Mesenchymal stem cell (in vitro differentiated cells and primary cell): ENCODE measurements around the gene NXT2.
"Not testable (repeated sequence)": the region's sequence is repeated elsewhere in the genome, so short reads cannot be mapped to it uniquely, and the experiment has no call there.

ENCODE experiments used
- DNase-seq: peaks from one replicate; pipeline ENCODE4 v3.0.0-alpha.2; 2013
- H2AFZ ChIP-seq: one replicate; pipeline ENCODE4 v1.6.1; 2013; ENCODE audit warnings: low read depth, mild to moderate bottlenecking, control low read depth, inconsistent platforms, low read length, moderate library complexity
- H2AK5ac ChIP-seq: 2 replicates; pipeline ENCODE4 v1.6.1; 2013; ENCODE audit warnings: low read length, moderate library complexity, mild to moderate bottlenecking, inconsistent platforms; ENCODE audit not compliant: severe bottlenecking
- H2BK120ac ChIP-seq: one replicate; pipeline ENCODE4 v1.6.1; 2013; ENCODE audit warnings: low read depth, mild to moderate bottlenecking, inconsistent platforms, low read length, moderate library complexity
- H2BK12ac ChIP-seq, 2 experiments: one replicate each; pipeline ENCODE4 v1.6.1; 2013; ENCODE audit warnings: inconsistent platforms in 2 of 2, low read length in 2 of 2, mild to moderate bottlenecking in 2 of 2, moderate library complexity in 2 of 2, control low read depth in 1 of 2
- H2BK15ac ChIP-seq: one replicate; pipeline ENCODE4 v1.6.1; 2013; ENCODE audit warnings: mild to moderate bottlenecking, low read depth, inconsistent platforms; ENCODE audit not compliant: poor library complexity, severe bottlenecking
- H2BK5ac ChIP-seq: 2 replicates; pipeline ENCODE4 v1.6.1; 2013; ENCODE audit warnings: low read depth, mild to moderate bottlenecking, low read length, control low read depth, inconsistent platforms; ENCODE audit not compliant: poor library complexity, severe bottlenecking
- H3K14ac ChIP-seq, 2 experiments: one replicate each; pipeline ENCODE4 v1.6.1; 2013; ENCODE audit warnings: inconsistent platforms in 2 of 2, low read length in 2 of 2, control low read depth in 1 of 2, mild to moderate bottlenecking in 1 of 2, moderate library complexity in 1 of 2
- H3K18ac ChIP-seq, 2 experiments: one replicate each; pipeline ENCODE4 v1.6.1; 2013; ENCODE audit warnings: inconsistent platforms in 2 of 2, low read length in 2 of 2, control low read depth in 1 of 2, low read depth in 1 of 2, mild to moderate bottlenecking in 1 of 2
- H3K23ac ChIP-seq, 2 experiments: one replicate each; pipeline ENCODE4 v1.6.1; 2013; ENCODE audit warnings: inconsistent platforms in 2 of 2, low read length in 2 of 2, mild to moderate bottlenecking in 2 of 2, moderate library complexity in 2 of 2, control low read depth in 1 of 2
- H3K27ac ChIP-seq: 2 replicates; pipeline ENCODE4 v1.5.1; 2013; ENCODE audit warnings: mild to moderate bottlenecking, moderate library complexity, low read length, control low read depth, inconsistent platforms; ENCODE audit not compliant: poor library complexity, severe bottlenecking
- H3K27me3 ChIP-seq, 2 experiments: 2 replicates each; pipeline versions ENCODE4 v1.6.1 to v1.7.0; 2013; ENCODE audit warnings: low read length in 2 of 2, mild to moderate bottlenecking in 2 of 2, moderate library complexity in 2 of 2, control low read depth in 1 of 2, inconsistent platforms in 1 of 2; ENCODE audit not compliant: control insufficient read depth in 1 of 2, insufficient read depth in 1 of 2
- H3K36me3 ChIP-seq, 2 experiments: 2 replicates each; pipeline versions ENCODE4 v1.6.1 to v1.7.0; 2013; ENCODE audit warnings: low read length in 2 of 2, control low read depth in 1 of 2, inconsistent platforms in 1 of 2, low read depth in 1 of 2, mild to moderate bottlenecking in 1 of 2; ENCODE audit not compliant: insufficient read depth in 2 of 2, control insufficient read depth in 1 of 2
- H3K4ac ChIP-seq, 2 experiments: one replicate each; pipeline ENCODE4 v1.6.1; 2013; ENCODE audit warnings: inconsistent platforms in 2 of 2, low read length in 2 of 2, mild to moderate bottlenecking in 2 of 2, moderate library complexity in 2 of 2, control low read depth in 1 of 2, low read depth in 1 of 2
- H3K4me1 ChIP-seq: 2 replicates; pipeline ENCODE4 v1.6.1; 2013; ENCODE audit warnings: low read depth, low read length, control low read depth; ENCODE audit not compliant: control insufficient read depth, insufficient read depth
- H3K4me2 ChIP-seq: 2 replicates; pipeline ENCODE4 v1.6.1; 2013; ENCODE audit warnings: low read length, mild to moderate bottlenecking, inconsistent platforms; ENCODE audit not compliant: poor library complexity, severe bottlenecking
- H3K4me3 ChIP-seq, 2 experiments: 2 replicates each; pipeline versions ENCODE4 v1.5.1 to v1.7.0; 2013; ENCODE audit warnings: low read length in 2 of 2, mild to moderate bottlenecking in 2 of 2, control low read depth in 1 of 2, low read depth in 1 of 2; ENCODE audit not compliant: insufficient read depth in 1 of 2
- H3K79me1 ChIP-seq: replicated peaks from 2 replicates; pipeline ENCODE4 v1.6.1; 2013; ENCODE audit warnings: mild to moderate bottlenecking, control low read depth, low read length, inconsistent platforms; ENCODE audit not compliant: poor library complexity, severe bottlenecking
- H3K9ac ChIP-seq: 2 replicates; pipeline ENCODE4 v1.7.0; 2013; ENCODE audit warnings: mild to moderate bottlenecking, low read length, moderate library complexity
- H3K9me3 ChIP-seq: 2 replicates; pipeline ENCODE4 v1.7.0; 2013; ENCODE audit warnings: mild to moderate bottlenecking, low read length; ENCODE audit not compliant: control insufficient read depth
- H4K8ac ChIP-seq: one replicate; pipeline ENCODE4 v1.6.1; 2013; ENCODE audit warnings: inconsistent platforms, mild to moderate bottlenecking, low read length, moderate library complexity
- H4K91ac ChIP-seq: one replicate; pipeline ENCODE4 v1.6.1; 2013; ENCODE audit warnings: mild to moderate bottlenecking, low read length, inconsistent platforms
- WGBS: methylation state at CpG from one replicate; pipeline ENCODE4 v1.1.7; 2013; ENCODE audit warnings: mixed read lengths; 5-methylcytosine and 5-hydroxymethylcytosine counted together

NXT2 gene

GRCh38 chrX:109537324-109537665 is 651 bp downstream of the NXT2 start:
- WGBS: 0% methylated on average over 8 of the region's 10 CpGs

GRCh38 chrX:109539007-109539406 is 2.4 kb downstream of the NXT2 start:
- H3K27ac ChIP-seq, H3K4me3 ChIP-seq, H2BK5ac ChIP-seq, H3K23ac ChIP-seq, H3K27me3 ChIP-seq, H3K9ac ChIP-seq, H2BK15ac ChIP-seq, DNase-seq, H3K9me3 ChIP-seq, H3K79me1 ChIP-seq, H2BK120ac ChIP-seq, H3K18ac ChIP-seq, H4K8ac ChIP-seq, H3K14ac ChIP-seq, H2BK12ac ChIP-seq, H2AK5ac ChIP-seq, H3K36me3 ChIP-seq, H3K4me1 ChIP-seq, H3K4ac ChIP-seq, H3K4me2 ChIP-seq, H2AFZ ChIP-seq, H4K91ac ChIP-seq: not testable (repeated sequence)

More at GRCh38 chrX:109537324-109537665, 651 bp downstream of the NXT2 start:
- H3K14ac ChIP-seq: no peak overlapping the region
- peaks cover 0 to 6% of the 10 kb centered on the region in 2 experiments for H3K27me3 ChIP-seq
- H2BK5ac ChIP-seq: no peak overlapping the region
- H3K4me2 ChIP-seq: peak overlapping the region; percentile 50
- no peak overlapping the region for H2BK15ac ChIP-seq
- H3K36me3 ChIP-seq: no peaks in the 10 kb centered on the region
- H3K4ac ChIP-seq: no peak overlapping the region
- H4K91ac ChIP-seq: no peak overlapping the region
- H3K18ac ChIP-seq: no peak overlapping the region
- H3K9ac ChIP-seq: peak overlapping the region; percentile 94
- H3K4me1 ChIP-seq: no peaks in the 10 kb centered on the region
- no peaks in the 10 kb centered on the region for H3K79me1 ChIP-seq
- no peak overlapping the region for H2AFZ ChIP-seq
- no peaks in the 10 kb centered on the region for H3K9me3 ChIP-seq
- no peak overlapping the region for H3K23ac ChIP-seq
- no peak overlapping the region for H4K8ac ChIP-seq
- no peak overlapping the region for H2AK5ac ChIP-seq
- no peak overlapping the region for H2BK12ac ChIP-seq
- H2BK120ac ChIP-seq: no peak overlapping the region
- no peak overlapping the region for H3K27ac ChIP-seq
- peak; percentile 95 for DNase-seq
- H3K4me3 ChIP-seq: peak overlapping the region; percentile 28 to 82

GRCh38 chrX:109553862-109554261 is 17.2 kb downstream of the NXT2 start:
- Histone ChIP-seq H3K4ac (no peak overlapping the region), H3K4me1 (no peaks in the 10 kb centered on the region), H3K18ac (no peak overlapping the region), H2BK12ac (no peak overlapping the region), H3K27ac (no peak overlapping the region), H3K23ac (no peak overlapping the region), H3K4me2 (no peak overlapping the region), H2AFZ (no peak overlapping the region), H3K27me3 (peaks cover 0 to 21% of the 10 kb centered on the region in 2 experiments), H3K9me3 (peaks cover 15% of the 10 kb centered on the region), H4K8ac (no peak overlapping the region), H3K14ac (no peak overlapping the region), H3K9ac (no peak overlapping the region), H2BK120ac (no peak overlapping the region), H4K91ac (no peak overlapping the region), H2BK15ac (no peak overlapping the region), H3K36me3 (no peaks in the 10 kb centered on the region), H3K4me3 (no peak overlapping the region), H2AK5ac (no peak overlapping the region), H3K79me1 (no peaks in the 10 kb centered on the region), H2BK5ac (no peak overlapping the region)
- no peak for DNase-seq
- no CpG with 5 or more reads among the region's 1 CpG for WGBS

GRCh38 chrX:109576083-109576482 is 39.4 kb downstream of the NXT2 start:
- peaks cover 0 to 48% of the 10 kb centered on the region in 2 experiments for H3K27me3 ChIP-seq
- H4K91ac ChIP-seq, H3K14ac ChIP-seq, H2AFZ ChIP-seq, H2BK5ac ChIP-seq, H4K8ac ChIP-seq, H3K9ac ChIP-seq, H3K36me3 ChIP-seq, DNase-seq, H3K4me2 ChIP-seq, H3K18ac ChIP-seq, H3K23ac ChIP-seq, H3K4ac ChIP-seq, H2BK120ac ChIP-seq, H3K27ac ChIP-seq, H3K4me1 ChIP-seq, H3K79me1 ChIP-seq, H2BK15ac ChIP-seq, H2AK5ac ChIP-seq, H3K9me3 ChIP-seq, H3K4me3 ChIP-seq, H2BK12ac ChIP-seq: not testable (repeated sequence)
- 69% methylated on average over 4 of the region's 4 CpGs for WGBS
